Chondrocyte (in vitro differentiated cells): ENCODE measurements around the gene BRD7. TPM values are rescaled to one million over a fixed set of nuclear protein-coding genes. Genes with fewer than 3 reads are reported as not detected.

Experiments
- microRNA-seq: library from miRNA; unstranded; fragments of <30 nt; microRNA quantifications from one replicate; pipeline ENCODE4 v1.2.0, GENCODE V29; 2020; ENCODE audit warnings: borderline number of aligned reads
- total RNA-seq: library from RNA; stranded (reverse); gene quantifications from 3 replicates; pipeline ENCODE4 v1.2.1, GENCODE V29; 2021

Gene BRD7
- total RNA-seq, 1 donor from 2014 or later = 47.6 TPM

Small RNA genes within 50 kb of the gene (microRNA-seq; reads per million reads assigned to microRNA genes)
- gene MIR6771 = not detected

Other genes starting within 250 kb of the BRD7 start
- 8.4 to 9.8 TPM (median 9.2 TPM) in 3 replicates for gene TENT4B, start 215.7 kb downstream of the BRD7 start, total RNA-seq
- 8.8 to 11.8 TPM (median 9.1 TPM) in 3 replicates for gene ADCY7, start 102.4 kb downstream of the BRD7 start, total RNA-seq
- gene NKD1, start 179.4 kb upstream of the BRD7 start, total RNA-seq = 5.6 to 8.0 TPM (median 7.8 TPM) in 3 replicates